SK-N-SH treated with all-trans-retinoic acid at 6 μM for 48 hours (cell line): ENCODE data around the gene PIEZO1.

Experiments used
- ARNTL ChIP-seq: fragments of 450-650 bp; formaldehyde crosslinking; IDR thresholded peaks from 2 replicates; pipeline ENCODE4 v1.5.0; 2020; ENCODE audit warnings: low read depth, mild to moderate bottlenecking, moderate library complexity, borderline replicate concordance
- BACH2 ChIP-seq: fragments of 250-450 bp; sonication (Bioruptor Pico); IDR thresholded peaks from 2 replicates; pipeline ENCODE4 v1.9.0; 2021; ENCODE audit warnings: mild to moderate bottlenecking, borderline replicate concordance
- CSDC2 ChIP-seq: fragments of 250-450 bp; sonication (Bioruptor Pico); IDR thresholded peaks from 2 replicates; pipeline ENCODE4 v1.5.0; 2020; ENCODE audit warnings: mild to moderate bottlenecking, moderate library complexity
- CSRNP3 ChIP-seq: fragments of 250-450 bp; sonication (Bioruptor Pico); IDR thresholded peaks from 2 replicates; pipeline ENCODE4 v1.5.1; 2021; ENCODE audit warnings: mild to moderate bottlenecking, moderate library complexity
- ISL1 ChIP-seq: fragments of 250-450 bp; sonication (Bioruptor Pico); IDR thresholded peaks from 2 replicates; pipeline ENCODE4 v2.1.2; 2022; ENCODE audit warnings: mild to moderate bottlenecking, moderate library complexity
- PATZ1 ChIP-seq: fragments of 250-450 bp; sonication (Bioruptor Pico); IDR thresholded peaks from 2 replicates; pipeline ENCODE4 v1.8.0; 2020; ENCODE audit warnings: mild to moderate bottlenecking, moderate library complexity, borderline replicate concordance
- RARB ChIP-seq: fragments of 250-450 bp; sonication (Bioruptor Pico); IDR thresholded peaks from 2 replicates; pipeline ENCODE4 v1.8.0; 2021; ENCODE audit warnings: mild to moderate bottlenecking, moderate library complexity
- TOX ChIP-seq: fragments of 250-450 bp; sonication (Bioruptor Pico); IDR thresholded peaks from 2 replicates; pipeline ENCODE4 v1.8.0; 2021; ENCODE audit warnings: mild to moderate bottlenecking, moderate library complexity, borderline replicate concordance
- ZFP3 ChIP-seq: fragments of 250-450 bp; sonication (Bioruptor Pico); IDR thresholded peaks from 2 replicates; pipeline ENCODE4 v1.5.0; 2020; ENCODE audit warnings: mild to moderate bottlenecking, moderate library complexity
- ZNF70 ChIP-seq: fragments of 450-650 bp; formaldehyde crosslinking; IDR thresholded peaks from 2 replicates; pipeline ENCODE4 v1.5.0; 2020; ENCODE audit warnings: mild to moderate bottlenecking, moderate library complexity
- TF ChIP-seq, protein P1 (sequence below): fragments of 250-450 bp; sonication (Bioruptor Pico); IDR thresholded peaks from 2 replicates; pipeline ENCODE4 v1.5.1; 2020; ENCODE audit warnings: low read depth, mild to moderate bottlenecking, moderate library complexity

- TF ChIP-seq TOX (CRISPR knock-in tag): no peak
- TF ChIP-seq CSDC2: no peak
- TF ChIP-seq, protein P1, sequence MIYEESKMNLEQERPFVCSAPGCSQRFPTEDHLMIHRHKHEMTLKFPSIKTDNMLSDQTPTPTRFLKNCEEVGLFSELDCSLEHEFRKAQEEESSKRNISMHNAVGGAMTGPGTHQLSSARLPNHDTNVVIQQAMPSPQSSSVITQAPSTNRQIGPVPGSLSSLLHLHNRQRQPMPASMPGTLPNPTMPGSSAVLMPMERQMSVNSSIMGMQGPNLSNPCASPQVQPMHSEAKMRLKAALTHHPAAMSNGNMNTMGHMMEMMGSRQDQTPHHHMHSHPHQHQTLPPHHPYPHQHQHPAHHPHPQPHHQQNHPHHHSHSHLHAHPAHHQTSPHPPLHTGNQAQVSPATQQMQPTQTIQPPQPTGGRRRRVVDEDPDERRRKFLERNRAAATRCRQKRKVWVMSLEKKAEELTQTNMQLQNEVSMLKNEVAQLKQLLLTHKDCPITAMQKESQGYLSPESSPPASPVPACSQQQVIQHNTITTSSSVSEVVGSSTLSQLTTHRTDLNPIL (CRISPR knock-in tag): no peak
- TF ChIP-seq BACH2: no peak
- TF ChIP-seq ARNTL: no peak
- TF ChIP-seq ISL1 (CRISPR knock-in tag): no peak
- no peak for TF ChIP-seq CSRNP3 (CRISPR knock-in tag)
- TF ChIP-seq ZNF70 (CRISPR knock-in tag): no peak
- no peak for TF ChIP-seq ZFP3 (CRISPR knock-in tag)
- no peak for TF ChIP-seq RARB (CRISPR knock-in tag)
- no peak for TF ChIP-seq PATZ1
Measured at GRCh38 chr16:88809676-88810165, 24.7 kb upstream of the PIEZO1 start.
